GM12801 (cell line): ENCODE results near the gene UBA3.

Experiments used
- TF ChIP-seq, protein P1 (sequence below): IDR thresholded peaks from one replicate; pipeline ENCODE4 v1.5.1; 2011; ENCODE audit warnings: control low read depth; ENCODE audit not compliant: insufficient read length; ENCODE audit errors: extremely low read depth

The UBA3 gene

GRCh38 chr3:69048990-69049389 lies 31.2 kb downstream of the UBA3 start:
- TF ChIP-seq, protein P1, sequence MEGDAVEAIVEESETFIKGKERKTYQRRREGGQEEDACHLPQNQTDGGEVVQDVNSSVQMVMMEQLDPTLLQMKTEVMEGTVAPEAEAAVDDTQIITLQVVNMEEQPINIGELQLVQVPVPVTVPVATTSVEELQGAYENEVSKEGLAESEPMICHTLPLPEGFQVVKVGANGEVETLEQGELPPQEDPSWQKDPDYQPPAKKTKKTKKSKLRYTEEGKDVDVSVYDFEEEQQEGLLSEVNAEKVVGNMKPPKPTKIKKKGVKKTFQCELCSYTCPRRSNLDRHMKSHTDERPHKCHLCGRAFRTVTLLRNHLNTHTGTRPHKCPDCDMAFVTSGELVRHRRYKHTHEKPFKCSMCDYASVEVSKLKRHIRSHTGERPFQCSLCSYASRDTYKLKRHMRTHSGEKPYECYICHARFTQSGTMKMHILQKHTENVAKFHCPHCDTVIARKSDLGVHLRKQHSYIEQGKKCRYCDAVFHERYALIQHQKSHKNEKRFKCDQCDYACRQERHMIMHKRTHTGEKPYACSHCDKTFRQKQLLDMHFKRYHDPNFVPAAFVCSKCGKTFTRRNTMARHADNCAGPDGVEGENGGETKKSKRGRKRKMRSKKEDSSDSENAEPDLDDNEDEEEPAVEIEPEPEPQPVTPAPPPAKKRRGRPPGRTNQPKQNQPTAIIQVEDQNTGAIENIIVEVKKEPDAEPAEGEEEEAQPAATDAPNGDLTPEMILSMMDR: no peak

- TF ChIP-seq, protein P1: no peak
These were observed 35.6 kb downstream of the UBA3 start for GRCh38 chr3:69044608-69045007.

DNA sequence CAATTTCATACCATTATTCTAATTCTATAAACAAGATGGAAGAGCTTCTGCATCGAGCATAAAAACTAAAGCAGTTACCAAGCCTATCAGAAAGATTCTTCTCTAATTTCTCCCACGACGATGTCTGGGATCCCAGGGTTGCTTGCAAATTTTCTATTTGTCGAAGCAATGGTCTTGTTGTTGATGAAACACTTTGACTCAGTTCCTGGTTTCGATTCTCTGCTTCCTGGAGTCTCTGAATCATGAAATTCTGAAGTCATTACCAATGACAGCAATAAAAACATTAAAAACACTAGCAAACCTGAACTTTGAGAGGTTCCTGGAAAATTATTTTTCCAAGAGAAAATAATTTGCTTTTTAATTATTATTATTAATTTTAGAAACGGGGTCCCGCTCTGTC lies 46.7 kb downstream of the UBA3 start:
- TF ChIP-seq, protein P1: no peak

DNA sequence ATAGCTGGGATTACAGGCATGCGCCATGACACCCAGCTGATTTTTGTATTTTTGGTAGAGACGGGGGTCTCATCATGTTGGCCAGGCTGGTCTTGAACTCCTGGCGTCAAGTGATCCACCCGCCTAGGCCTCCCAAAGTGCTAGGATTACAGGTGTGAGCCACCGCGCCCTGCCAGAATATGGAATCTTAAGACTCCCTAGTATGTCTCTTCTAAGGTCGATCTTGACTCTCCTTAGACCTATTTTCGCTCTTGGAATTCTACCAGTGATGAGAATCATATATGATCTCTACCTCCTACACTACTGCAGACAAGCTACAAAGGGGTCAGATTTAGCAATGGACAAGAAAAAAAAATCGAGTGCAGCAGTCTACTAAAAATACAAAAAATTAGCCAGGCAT lies 47.4 kb downstream of the UBA3 start:
- TF ChIP-seq, protein P1: no peak

DNA sequence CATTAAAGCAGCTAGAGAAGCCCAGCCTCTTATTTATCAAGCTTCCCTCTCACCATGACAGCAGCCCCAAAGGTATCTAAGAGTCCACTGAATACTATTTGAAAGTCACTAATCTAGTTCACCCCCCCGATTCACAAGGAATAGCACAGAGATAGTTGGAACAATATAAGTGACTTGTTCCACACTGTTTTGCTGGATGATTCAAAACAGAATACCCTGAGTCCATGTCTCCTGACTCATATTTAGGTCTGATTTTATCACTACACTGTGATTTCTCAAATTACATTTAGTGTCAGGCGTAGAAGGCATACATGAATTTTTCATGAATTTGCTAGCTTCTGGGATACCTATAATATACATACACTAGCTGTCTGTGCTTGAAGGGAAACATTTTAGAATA lies 48.0 kb downstream of the UBA3 start:
- TF ChIP-seq, protein P1: no peak

GRCh38 chr3:69031635-69032034 lies 48.5 kb downstream of the UBA3 start:
- TF ChIP-seq, protein P1: no peak

DNA sequence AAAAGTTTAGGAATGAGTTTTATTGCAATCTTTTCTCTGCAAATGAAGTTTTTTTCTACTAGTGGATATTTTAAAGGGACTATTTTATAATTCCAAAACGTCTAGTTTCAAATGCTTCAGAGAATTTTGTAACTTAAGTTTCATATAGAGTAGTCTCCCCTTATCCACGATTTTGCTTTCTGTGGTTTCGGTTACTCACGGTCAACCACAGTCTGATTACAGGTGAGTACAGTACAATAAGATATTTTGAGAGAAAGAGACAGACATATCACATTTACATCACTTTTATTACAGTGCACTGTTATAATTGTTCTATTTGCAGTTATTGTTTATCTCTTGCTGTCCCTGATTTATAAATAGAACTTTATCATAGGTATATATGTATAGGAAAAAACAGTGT lies 59.3 kb downstream of the UBA3 start:
- TF ChIP-seq, protein P1: no peak

DNA sequence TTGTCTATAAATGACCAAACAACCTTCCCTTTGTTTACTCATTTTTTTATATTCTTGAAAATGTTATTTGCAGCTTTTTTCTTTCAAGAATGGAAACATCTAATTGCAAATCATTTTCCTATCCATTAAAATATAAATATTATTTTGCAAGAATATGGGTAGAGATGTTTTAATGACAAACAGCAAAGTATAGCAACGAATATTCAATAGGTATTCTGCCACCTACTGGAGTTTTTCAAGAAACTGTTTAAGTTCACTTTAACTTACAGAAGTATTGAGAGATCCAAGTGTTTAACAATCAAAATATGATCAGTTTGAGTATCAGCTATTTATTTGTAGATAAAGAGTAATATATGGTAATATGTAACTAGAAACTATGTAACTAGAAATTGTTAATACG lies 59.7 kb downstream of the UBA3 start:
- TF ChIP-seq, protein P1: no peak
